GM10847 (cell line): ENCODE data around the gene C3orf52.

ENCODE experiments used
- POLR2A ChIP-seq: IDR thresholded peaks from 2 replicates; pipeline ENCODE4 v1.6.1; 2011; ENCODE audit not compliant: insufficient read length; ENCODE audit errors: extremely low read depth

C3orf52 gene

DNA sequence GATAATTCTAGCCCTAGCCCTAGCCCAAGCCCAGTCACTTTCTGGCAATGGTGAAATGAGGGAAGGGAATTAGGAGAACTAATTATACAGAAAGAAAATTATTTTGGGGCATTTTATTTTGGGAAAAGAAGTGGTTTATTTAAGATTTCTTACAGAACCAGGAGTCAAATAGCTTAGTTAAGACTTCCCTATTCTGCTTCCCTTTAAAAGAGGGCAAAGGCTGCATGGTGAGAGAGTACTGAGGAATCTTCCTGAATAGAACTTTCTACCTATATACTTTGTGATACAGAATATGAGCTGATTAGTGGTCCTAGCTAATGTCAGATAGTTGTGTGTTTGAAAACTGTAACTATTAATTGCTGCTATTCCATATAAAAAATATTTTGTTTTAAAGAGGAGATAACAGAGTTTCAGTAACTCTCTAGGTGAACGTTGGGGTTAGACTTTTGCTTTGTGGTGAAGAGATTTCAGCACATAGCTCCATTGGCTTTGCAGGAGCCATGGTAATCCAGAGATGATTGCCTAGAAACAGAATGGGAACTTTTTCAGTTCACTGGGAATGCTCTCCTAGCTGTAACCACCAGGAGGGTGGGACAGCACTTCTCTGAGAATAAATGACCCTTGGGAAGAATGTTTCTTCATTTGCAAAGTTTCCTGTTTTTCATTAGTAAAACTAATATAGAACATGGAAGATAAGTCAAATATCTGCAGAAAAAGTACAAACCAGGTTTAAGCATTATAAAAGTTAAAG is 52.2 kb downstream of the C3orf52 start:
- TF ChIP-seq POLR2A, result no peak

DNA sequence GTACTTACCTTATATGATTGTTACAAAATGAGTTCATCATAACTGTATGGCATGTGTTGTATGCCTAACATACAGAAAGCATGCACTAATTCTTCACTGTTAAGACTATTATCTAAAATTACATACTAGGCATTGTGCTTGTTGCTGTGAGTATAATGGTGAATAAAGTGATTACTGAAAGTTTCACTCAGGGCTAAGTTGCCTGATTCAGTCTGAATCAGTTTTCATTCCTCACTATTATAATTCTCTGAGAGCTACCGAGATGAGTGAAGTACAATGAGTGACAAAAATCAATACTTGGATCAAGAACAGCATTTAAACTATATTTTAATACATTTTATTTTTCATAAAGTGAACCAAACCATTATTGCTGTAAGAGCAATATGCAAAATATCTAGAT is 54.4 kb downstream of the C3orf52 start:
- no peak for TF ChIP-seq POLR2A

- no peak for TF ChIP-seq POLR2A
These were observed 55.1 kb downstream of the C3orf52 start for GRCh38 chr3:112141293-112141692.

DNA sequence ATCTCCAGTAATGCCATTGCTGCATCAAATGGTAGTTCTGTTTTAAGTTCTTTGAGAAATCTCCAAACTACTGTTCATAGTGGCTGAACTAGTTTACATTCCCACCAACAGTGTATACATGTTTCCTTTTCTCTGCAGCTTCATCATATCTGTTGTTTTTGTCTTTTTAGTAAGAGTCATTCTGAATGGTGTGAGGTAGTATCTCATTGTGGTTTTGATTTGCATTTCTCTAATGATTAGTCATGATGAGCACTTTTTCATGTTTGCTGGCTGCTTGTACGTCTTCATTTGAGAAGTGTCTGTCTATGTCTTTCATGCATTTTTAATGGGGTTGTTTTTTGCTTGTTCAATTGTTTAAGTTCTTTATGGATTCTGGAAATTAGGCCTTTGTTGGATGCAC is 57.1 kb downstream of the C3orf52 start:
- no peak for TF ChIP-seq POLR2A

DNA sequence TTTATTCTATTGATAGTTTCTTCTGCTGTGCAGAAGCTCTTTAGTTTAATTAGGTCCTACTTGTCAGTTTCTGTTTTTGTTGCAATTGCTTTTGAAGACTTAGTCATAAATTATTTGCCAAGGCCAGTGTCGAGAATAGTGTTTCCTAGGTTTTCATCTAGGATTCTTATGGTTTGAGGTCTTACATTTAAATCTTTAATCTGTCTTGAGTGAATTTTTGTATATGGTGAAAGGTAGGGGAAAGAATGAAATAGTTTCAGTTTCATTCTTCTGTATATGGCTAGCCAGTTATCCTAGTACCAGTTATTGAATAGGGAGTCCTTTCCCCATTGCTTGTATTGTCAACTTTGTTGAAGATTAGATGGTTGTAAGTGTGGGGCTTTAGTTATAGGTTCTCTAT is 57.5 kb downstream of the C3orf52 start:
- TF ChIP-seq POLR2A, result no peak

DNA sequence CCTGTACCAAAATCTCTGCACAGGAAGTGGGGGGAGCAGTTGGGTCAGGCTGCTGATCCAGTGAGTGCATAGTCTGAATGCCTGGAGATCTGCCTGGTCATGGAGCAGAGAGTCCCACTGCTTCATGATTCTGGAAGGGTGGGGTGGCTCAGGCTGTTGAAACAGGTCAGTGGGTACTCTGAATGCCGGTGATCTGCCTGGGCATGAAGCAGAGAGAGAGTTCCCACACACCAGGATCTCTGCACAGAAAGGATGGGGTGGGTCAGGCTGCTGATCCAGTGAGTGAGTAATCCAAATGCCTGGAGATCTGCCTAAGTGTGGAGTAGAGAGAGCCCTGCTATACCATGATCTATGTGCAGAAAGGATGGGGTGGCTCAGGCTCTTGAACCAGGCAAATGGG is 62.9 kb downstream of the C3orf52 start:
- no peak for TF ChIP-seq POLR2A

DNA sequence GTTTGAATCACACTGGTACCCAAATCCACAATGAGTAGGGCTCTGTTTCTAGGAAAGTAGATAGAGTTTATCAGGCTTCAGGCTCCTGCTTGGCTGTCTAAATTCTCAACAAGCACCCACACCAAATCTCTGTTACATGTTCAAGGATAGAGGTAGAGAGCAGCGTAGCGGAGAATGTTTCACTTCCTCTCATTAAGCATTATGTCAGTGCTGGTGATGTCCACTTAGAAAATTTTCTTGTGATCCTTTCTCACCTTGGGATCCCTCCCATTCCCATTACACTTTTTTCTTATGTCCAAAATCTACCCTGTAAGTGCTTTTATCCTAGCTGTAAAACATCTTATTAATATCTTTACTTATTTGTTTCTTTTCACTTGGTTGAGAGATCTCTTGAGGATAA is 81.6 kb downstream of the C3orf52 start:
- TF ChIP-seq POLR2A, result no peak
